ENCODE measurements around the gene DBH. TPM values are rescaled to one million over a fixed set of nuclear protein-coding genes. Genes with fewer than 3 reads are reported as not detected.

Gene DBH
- total RNA-seq, 4 donors from 2014 or later, result not detected

DNA sequence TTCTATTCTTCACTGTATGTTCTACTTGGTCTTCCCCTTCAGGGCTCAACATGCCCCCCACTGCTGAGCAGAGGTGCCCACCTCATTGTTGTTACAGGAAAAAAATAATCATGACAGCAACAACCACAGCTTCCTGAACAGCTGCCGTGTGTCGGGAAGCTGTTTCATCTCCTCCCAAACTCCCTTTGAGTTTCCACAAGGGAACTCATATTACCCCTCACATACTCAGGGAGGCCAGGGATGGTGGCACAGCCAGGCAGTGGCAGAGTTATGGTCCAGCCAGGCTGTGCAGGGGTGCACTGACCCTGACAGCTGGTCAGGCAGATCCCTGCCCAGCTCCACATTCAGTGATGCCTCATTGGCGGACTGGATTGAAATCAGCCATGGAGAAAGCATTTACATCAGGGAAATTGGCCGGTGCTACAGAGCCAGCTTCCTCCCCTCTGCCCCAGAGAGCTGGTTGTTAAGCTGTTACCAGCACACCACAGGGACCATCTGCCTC lies 64.7 kb downstream of the DBH start:
- H3K27me3 ChIP-seq, result no peaks in the 10 kb centered on the region
- H3K9me3 ChIP-seq, result no peaks in the 10 kb centered on the region
- H3K36me3 ChIP-seq, result no peaks in the 10 kb centered on the region
- peaks cover 0 to 17% (median 9%) of the 10 kb centered on the region in 4 donors for H3K4me1 ChIP-seq
- DNase-seq, result no peak
- peak overlapping the region in 3 of 4 donors; percentile 13 to 81 (median 67) for H3K27ac ChIP-seq
- peak overlapping the region in 1 of 4 donors; percentile 18 for H3K4me3 ChIP-seq
- TF ChIP-seq POLR2A (IDR thresholded peaks at IDR 0.05) (no peak), CTCF (IDR thresholded peaks at IDR 0.05) (no peak)

- H3K27ac ChIP-seq, result peak overlapping the region; percentile 13 to 81 (median 46)
- DNase-seq, result peak in 2 of 3 donors; percentile 31 to 50
Measured at GRCh38 chr9:133701321-133701980, 65.3 kb downstream of the DBH start.

GRCh38 chr9:133701981-133702797 lies 66.0 kb downstream of the DBH start:
- Histone ChIP-seq H3K9me3 (no peaks in the 10 kb centered on the region), H3K36me3 (no peaks in the 10 kb centered on the region), H3K27me3 (no peaks in the 10 kb centered on the region), H3K27ac (peak overlapping the region; percentile 9 to 81 (median 40)), H3K4me3 (peak overlapping the region; percentile 7 to 42 (median 31)), H3K4me1 (peaks cover 0 to 17% (median 9%) of the 10 kb centered on the region in 4 donors)
- TF ChIP-seq CTCF (IDR thresholded peaks at IDR 0.05), result no peak
- no peak for TF ChIP-seq POLR2A (IDR thresholded peaks at IDR 0.05)
- peak; percentile 50 to 69 (median 65) for DNase-seq

More at GRCh38 chr9:133701321-133701980, 65.3 kb downstream of the DBH start:
- H3K4me1 ChIP-seq, result peaks cover 0 to 17% (median 9%) of the 10 kb centered on the region in 4 donors
- peak overlapping the region in 3 of 4 donors; percentile 7 to 42 (median 32) for H3K4me3 ChIP-seq
- no peaks in the 10 kb centered on the region for H3K36me3 ChIP-seq
- TF ChIP-seq POLR2A (IDR thresholded peaks at IDR 0.05) (no peak), CTCF (IDR thresholded peaks at IDR 0.05) (no peak)
- H3K27me3 ChIP-seq, result no peaks in the 10 kb centered on the region
- H3K9me3 ChIP-seq, result no peaks in the 10 kb centered on the region

DNA sequence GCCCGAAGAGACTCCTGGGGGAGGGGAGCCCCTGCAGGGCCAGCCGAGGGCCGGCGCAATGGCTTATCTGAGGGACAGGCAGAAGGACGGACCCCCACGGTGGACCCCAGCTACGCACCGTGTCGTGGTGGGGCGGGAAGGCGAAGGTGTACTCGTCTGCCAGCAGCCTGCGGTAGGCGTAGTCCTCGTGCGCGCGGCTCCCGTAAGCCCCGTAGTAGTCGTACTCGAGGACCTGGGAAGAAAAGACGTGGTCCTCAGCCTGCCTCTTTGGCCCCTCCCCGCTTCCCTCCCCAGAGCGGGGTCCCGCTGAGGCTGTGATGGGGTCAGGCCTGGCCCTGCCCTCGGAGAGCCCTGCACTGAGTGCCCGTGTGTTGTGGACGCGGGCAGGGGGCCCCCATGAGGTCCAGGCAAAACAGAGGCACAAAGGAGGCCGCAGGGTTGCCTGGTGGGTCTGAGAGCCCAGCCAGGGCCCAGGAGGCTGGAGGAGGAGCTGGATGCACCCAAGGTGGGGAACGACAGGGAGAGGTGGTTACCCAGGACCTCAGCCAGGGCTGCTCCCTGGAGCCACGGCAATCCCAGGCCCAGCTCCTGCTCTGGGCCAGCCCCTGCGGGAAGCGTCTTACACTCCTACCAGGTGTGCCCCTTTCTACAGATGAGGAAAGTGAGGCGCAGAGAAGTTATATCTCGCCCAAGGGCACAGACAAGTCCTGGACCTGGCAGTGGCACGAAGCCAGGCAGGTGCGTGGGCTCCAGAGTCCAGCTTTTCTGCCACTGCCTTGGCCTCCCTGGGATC lies 66.8 kb downstream of the DBH start:
- H3K4me3 ChIP-seq, result peak overlapping the region; percentile 7 to 42 (median 31)
- peaks cover 0 to 17% (median 9%) of the 10 kb centered on the region in 4 donors for H3K4me1 ChIP-seq
- no peaks in the 10 kb centered on the region for H3K36me3 ChIP-seq
- H3K27ac ChIP-seq, result peak overlapping the region in 3 of 4 donors; percentile 13 to 81 (median 67)
- H3K9me3 ChIP-seq, result no peaks in the 10 kb centered on the region
- TF ChIP-seq POLR2A (IDR thresholded peaks at IDR 0.05), result no peak
- no peak for TF ChIP-seq CTCF (IDR thresholded peaks at IDR 0.05)
- H3K27me3 ChIP-seq, result no peaks in the 10 kb centered on the region
- DNase-seq, result peak in 1 of 3 donors; percentile 39
